HG02798 (cell line): Measurements from ENCODE around the gene ARMC10.
"Not testable (repeated sequence)": the region's sequence is repeated elsewhere in the genome, so short reads cannot be mapped to it uniquely, and the experiment has no call there.

ENCODE experiments used
- ATAC-seq: cut with Tn5 transposase; IDR thresholded peaks from one replicate; pipeline ENCODE4 v1.9.1; 2021; ENCODE audit warnings: mild to moderate bottlenecking; ENCODE audit not compliant: unreplicated experiment, poor library complexity

The ARMC10 gene

DNA sequence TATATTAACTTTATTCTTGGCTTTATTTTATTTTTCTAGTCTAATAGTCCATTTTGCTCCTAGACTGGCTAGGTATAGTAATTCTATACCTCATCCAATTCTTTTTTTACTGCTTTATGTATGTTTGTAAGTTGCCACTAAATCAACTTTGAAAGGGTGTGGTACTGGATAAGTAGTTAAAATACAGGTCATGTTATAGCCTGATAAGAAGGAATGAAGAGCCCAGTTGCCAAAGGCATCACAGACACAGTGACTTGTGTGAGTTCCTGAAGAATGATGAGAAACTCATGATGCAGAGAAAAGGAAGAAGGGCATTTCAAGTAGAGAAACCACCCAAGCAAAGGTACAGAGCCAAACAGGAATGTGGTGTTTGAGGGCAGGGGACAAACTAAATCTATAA, 46.7 kb downstream of the ARMC10 start:
- ATAC-seq: no peak

DNA sequence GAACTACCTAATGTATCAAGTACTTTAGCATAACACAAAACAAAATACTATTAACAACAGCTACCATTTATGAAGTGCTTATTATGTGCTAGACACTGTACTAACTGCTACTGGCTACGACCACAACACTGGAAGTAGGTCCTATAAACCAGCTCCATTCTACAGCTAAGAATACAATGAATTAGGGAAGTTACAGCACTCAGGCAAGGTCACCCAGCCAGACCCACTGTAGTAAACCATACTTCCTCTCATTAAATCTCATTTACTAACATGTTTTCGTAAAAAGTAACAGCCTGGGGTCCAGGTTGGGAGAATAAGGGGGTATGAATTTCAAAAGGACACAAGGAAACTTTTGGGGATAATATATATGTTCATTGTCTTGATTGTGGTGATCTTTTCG, 48.6 kb downstream of the ARMC10 start:
- no peak for ATAC-seq

DNA sequence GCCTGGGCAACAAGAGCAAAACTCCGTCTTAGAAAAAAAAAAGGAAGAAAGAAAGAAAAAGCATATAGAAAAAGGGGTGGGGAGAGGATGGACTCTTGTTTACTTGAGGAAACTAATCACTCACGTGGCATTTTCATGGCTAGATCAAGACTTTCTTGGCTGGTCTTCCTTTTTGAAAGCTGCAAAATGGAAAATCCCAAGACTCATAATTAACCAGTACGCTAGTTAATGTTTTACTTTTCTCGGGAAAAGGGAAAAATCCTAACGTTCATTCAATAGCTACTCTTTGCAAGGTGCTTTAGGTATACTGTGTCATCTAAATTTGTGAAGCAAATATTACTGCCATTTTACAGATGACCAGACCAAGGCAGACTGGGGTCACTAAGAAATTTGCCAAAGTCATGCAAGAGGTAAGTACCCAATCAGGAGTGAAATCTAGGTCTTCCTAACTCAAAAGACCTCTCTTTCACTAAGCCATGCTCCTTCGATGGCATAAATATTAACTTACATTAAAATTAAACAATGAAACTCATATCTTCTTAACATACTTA, 49.6 kb downstream of the ARMC10 start:
- no peak for ATAC-seq

- no peak for ATAC-seq
Measured at GRCh38 chr7:103127006-103127405, 52.1 kb downstream of the ARMC10 start.

DNA sequence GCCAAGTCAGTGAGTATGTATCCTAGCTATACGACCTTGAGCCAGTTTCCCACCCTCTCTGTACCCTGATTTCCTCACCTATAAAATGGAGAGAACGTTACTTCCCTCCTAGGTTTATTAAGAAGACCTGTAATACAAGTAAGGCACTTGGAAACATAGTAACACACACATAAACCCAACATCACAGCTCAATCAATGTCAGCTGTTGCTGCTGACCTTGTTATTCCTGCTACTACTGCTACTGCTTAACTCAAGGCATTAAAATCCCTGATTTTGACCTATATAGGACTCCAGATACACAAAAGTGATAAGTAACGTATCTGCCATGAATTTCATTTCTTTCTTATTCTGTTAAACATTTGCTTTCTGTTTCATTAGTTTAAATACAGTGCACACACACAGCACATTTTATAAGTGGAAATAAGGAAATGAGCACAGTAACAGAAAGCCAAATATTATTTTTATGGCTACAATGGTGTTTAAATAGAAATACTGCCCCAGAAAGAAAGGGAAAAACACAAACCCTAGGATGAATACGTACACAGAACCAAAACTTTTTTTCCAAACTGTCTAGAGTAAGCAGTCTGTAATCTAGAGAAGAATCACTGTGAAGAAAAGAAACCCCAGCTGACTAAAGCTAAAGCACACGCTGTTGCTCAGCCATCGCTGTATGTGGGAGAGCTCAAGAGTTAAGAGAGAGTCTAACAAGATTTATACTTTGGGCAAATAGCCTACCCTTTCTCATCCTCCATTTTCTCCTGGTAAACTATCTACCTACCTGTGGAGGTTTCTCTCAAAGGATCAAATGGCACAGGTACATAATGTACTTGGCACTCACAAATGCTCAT, 55.0 kb downstream of the ARMC10 start:
- no peak for ATAC-seq

- no peak for ATAC-seq
Measured at GRCh38 chr7:103130901-103131624, 56.1 kb downstream of the ARMC10 start.

DNA sequence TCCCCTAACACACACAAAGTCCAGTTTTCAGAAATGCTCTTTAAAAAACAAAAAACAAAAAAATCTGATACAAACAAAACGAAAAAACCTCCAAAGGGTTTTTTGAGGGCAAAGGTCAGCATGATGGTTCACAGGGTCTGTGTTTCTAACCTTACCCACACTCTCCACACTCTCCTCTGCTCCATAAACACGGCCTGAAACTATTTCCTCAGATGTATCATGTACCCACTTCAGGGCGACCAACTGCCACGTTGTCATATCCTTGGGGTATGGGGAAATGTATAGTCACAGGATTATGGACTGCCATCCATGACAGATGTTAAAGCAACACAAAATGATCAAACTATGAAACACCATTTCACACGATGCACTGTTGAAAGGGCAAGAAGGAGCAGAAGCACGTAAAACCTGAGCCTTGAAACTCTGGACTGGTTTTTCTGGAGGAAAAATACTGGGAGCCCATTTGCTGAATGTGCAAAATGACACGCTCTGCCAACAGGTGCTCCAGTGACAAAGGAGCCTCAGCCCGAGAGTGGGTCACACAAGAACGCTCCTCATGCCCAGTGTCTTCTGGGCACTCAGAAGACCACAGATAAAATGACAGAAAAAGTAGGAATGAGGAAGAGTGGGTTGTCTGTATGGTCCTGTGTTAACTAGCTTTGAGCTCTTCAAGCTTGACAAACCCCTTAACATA, 58.2 kb downstream of the ARMC10 start:
- ATAC-seq: no peak

- ATAC-seq: no peak
Measured at GRCh38 chr7:103134836-103135554, 60.1 kb downstream of the ARMC10 start.

DNA sequence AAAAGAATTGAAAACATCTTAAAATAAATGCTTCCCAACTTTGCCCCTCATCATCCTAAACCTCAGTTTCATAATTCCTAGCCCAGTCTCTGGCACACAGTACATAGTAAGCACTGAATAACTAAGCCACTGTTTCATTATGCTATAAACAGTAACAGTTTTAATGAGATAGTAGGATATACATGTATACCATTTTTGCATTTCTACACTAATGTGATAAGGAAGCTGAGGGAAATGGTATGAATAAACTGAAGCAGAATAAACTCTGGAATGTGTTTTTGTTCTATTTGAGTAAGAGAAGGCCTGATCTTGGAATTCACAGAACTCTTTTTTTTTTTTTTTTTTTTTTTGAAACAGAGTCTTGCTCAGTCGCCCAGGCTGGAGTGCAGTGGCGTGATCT, 65.1 kb downstream of the ARMC10 start:
- no peak for ATAC-seq

GRCh38 chr7:103140685-103141084, 65.7 kb downstream of the ARMC10 start:
- no peak for ATAC-seq

GRCh38 chr7:103141753-103142404, 66.9 kb downstream of the ARMC10 start:
- ATAC-seq: no peak

GRCh38 chr7:103142494-103142893, 67.6 kb downstream of the ARMC10 start:
- no peak for ATAC-seq

- ATAC-seq: no peak
Measured at GRCh38 chr7:103143868-103144267, 68.9 kb downstream of the ARMC10 start.

- ATAC-seq: not testable (repeated sequence)
Measured at GRCh38 chr7:103144754-103145153, 69.8 kb downstream of the ARMC10 start.

DNA sequence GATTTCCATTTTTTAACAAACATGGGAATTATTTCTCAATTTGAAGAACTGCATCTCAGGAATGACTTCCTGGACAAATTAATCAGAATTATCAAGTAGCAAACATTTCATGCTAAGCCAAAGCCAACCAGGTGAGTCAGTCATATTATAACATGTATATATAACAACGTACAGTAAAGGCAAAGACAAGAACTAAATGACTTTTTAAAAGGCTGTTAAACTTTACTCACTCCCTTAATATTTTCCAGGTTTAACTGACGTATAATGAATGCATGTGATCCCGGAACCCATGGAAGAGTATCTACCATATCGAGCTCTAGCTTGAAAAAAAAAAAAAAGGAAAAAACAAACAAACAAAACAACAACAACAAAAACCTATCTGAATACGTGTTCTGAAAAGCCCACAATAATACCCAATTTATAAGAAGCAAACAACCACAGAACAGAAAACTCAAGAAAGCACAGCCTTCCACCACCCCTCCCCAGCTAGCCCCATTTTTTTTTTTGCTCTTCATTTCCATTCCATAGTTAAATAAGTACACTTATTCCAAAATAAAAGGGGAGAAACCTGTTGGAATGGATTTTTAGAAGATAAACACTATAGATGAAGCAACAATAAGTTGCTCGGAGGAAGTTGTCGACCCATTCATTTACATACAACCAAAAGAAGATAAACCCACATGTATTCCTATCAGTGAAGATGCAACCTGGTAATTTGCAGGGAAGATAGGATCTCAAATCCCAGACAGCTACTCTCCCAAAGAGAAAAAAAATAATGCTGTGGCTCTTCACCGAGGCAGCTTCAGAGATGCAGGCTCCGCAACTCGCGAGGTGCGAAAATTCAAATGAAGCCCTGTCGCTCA, 73.4 kb downstream of the ARMC10 start:
- ATAC-seq: no peak
